Measurements from ENCODE around the gene GPR137B. TPM values are rescaled to one million over a fixed set of nuclear protein-coding genes. Genes with fewer than 3 reads are reported as not detected.

GPR137B gene
- total and polyA plus RNA-seq, 2 of the 4 experiments (the other 2 are of a cell fraction): 4.5 to 12.3 TPM

- no TSS peak for BruUV-seq (replicated peaks)
- in situ Hi-C loops (cut with MboI; ENCODE audit: low sequenced_read_pairs): no loop called here
- H3K4me1 ChIP-seq (ENCODE audit: control insufficient read depth, insufficient read depth, low read length): peaks cover 2% of the 10 kb centered on the region; the same call in 1 of the 2 replicates
- peaks cover 8% of the 10 kb centered on the region; the same call in 1 of the 2 replicates for H3K9me1 ChIP-seq (ENCODE audit: insufficient read depth, low read length)
- no peak overlapping the region for H2AK9ac ChIP-seq (replicated peaks; ENCODE audit: low read depth, low read length, poor library complexity)
- H3K9me3 ChIP-seq (ENCODE audit: control insufficient read depth, insufficient read depth, low read length): no peaks in the 10 kb centered on the region
- no peak overlapping the region for H3K4me3 ChIP-seq (ENCODE audit: insufficient read depth, low read depth, low read length)
- 0 out of 2 replicates have a peak, but pooled peaks cover 2% of the 10 kb centered on the region for H3K36me3 ChIP-seq (ENCODE audit: control insufficient read depth, insufficient read depth, low read length)
- no peak overlapping the region for H4K8ac ChIP-seq (ENCODE audit: low read depth in 2 of 2, low read length in 2 of 2)
- H3K4ac ChIP-seq (ENCODE audit: low read depth, low read length): no peak overlapping the region; the same call in 1 of the 2 replicates
- no peak overlapping the region for H3K56ac ChIP-seq (ENCODE audit: extremely low read depth, insufficient read depth, low read length)
- H2BK15ac ChIP-seq (ENCODE audit: low read depth, low read length): no peak overlapping the region
- WGBS, 2 experiments (ENCODE audit: extremely low coverage in 2 of 2, insufficient read length in 1 of 2): 87% methylated on average over 8 of the region's 17 CpGs; no CpG with 5 or more reads in 1 of the 2 experiments
- no peak overlapping the region for H3K18ac ChIP-seq (ENCODE audit: low read depth, low read length)
- H3K14ac ChIP-seq (replicated peaks; ENCODE audit: low read depth, low read length): no peak overlapping the region
- dilution Hi-C loops (cut with HindIII; ENCODE audit: low sequenced_read_pairs, unreplicated experiment): no loop called here
- H2AK5ac ChIP-seq (ENCODE audit: low read depth, low read length): no peak overlapping the region
- intact Hi-C loops (cut with micrococcal nuclease): no loop called here
- no peak for ATAC-seq (ENCODE audit: low read depth)
- POLR2A ChIA-PET (ENCODE audit: unreplicated experiment): no interaction called here
- H2BK5ac ChIP-seq (ENCODE audit: low read depth, low read length, poor library complexity, severe bottlenecking): no peak overlapping the region
- no peak for DNase-seq
- no peak overlapping the region for H2BK20ac ChIP-seq (ENCODE audit: low read depth, low read length)
- H3K4me2 ChIP-seq (ENCODE audit: low read depth, low read length): no peak overlapping the region
- no peaks in the 10 kb centered on the region for H3K27me3 ChIP-seq (ENCODE audit: control insufficient read depth, insufficient read depth, low read length)
- no peak overlapping the region for H4K5ac ChIP-seq (ENCODE audit: low read depth, low read length)
- H3K9ac ChIP-seq (ENCODE audit: low read depth, low read length): no peak overlapping the region
- TF ChIP-seq MXI1 (IDR thresholded peaks at IDR 0.05; ENCODE audit: borderline replicate concordance, low read depth, low read length) (no peak), MAZ (IDR thresholded peaks at IDR 0.05; ENCODE audit: borderline replicate concordance, low read depth, low read length) (no peak), CTCF (conservative IDR thresholded peaks at IDR 0.05; ENCODE audit: low read depth, low read length) (no peak), BHLHE40 (IDR thresholded peaks at IDR 0.05; ENCODE audit: low read depth, low read length) (no peak), USF2 (IDR thresholded peaks at IDR 0.05; ENCODE audit: low read depth, low read length) (no peak), ELK1 (IDR thresholded peaks at IDR 0.05; ENCODE audit: borderline replicate concordance, low read depth, low read length) (no peak), POLR2A (IDR thresholded peaks at IDR 0.05; ENCODE audit: low read depth, low read length) (no peak), CHD1 (IDR thresholded peaks at IDR 0.05; ENCODE audit: low read depth, low read length) (no peak)
- no peak overlapping the region for H4K91ac ChIP-seq (ENCODE audit: insufficient read depth, low read depth, low read length)
- no peak overlapping the region for H2BK120ac ChIP-seq (ENCODE audit: low read depth, low read length)
- H2AFZ ChIP-seq (replicated peaks; ENCODE audit: low read length, poor library complexity): no peak overlapping the region
- H4K20me1 ChIP-seq (ENCODE audit: insufficient read depth, low read length): peaks cover 22% of the 10 kb centered on the region
- H3K79me1 ChIP-seq (ENCODE audit: low read depth in 1 of 2, low read length in 2 of 2): peaks cover 10 to 17% of the 10 kb centered on the region in 2 experiments
- H3K27ac ChIP-seq (ENCODE audit: insufficient read depth, low read length): no peak overlapping the region
- CTCF ChIA-PET: no interaction called here
- H3K23ac ChIP-seq (ENCODE audit: low read depth, low read length): no peak overlapping the region
These were observed 5.5 kb downstream of the GPR137B start for GRCh38 chr1:236147521-236148469.
